Measurements from ENCODE around the gene SYT4. TPM values are rescaled to one million over a fixed set of nuclear protein-coding genes. Genes with fewer than 3 reads are reported as not detected.

SYT4 gene
- total RNA-seq, 4 donors from 2014 or later, result not detected

- ATAC-seq, result no peak
- Histone ChIP-seq H3K27ac (no peak overlapping the region), H3K4me3 (no peak overlapping the region), H3K4me1 (no peaks in the 10 kb centered on the region), H3K9me3 (no peaks in the 10 kb centered on the region), H3K27me3 (peaks cover 0 to 6% (median 0%) of the 10 kb centered on the region in 3 donors), H3K36me3 (no peaks in the 10 kb centered on the region)
- intact Hi-C loops (cut with DNase I; ENCODE audit: low total_unique reads) (no loop called here), in situ Hi-C loops (cut with MboI; ENCODE audit: low sequenced_read_pairs in 4 of 4) (no loop called here)
- no peak for DNase-seq
- TF ChIP-seq CTCF (IDR thresholded peaks at IDR 0.05 in 4 of 5, conservative IDR thresholded peaks at IDR 0.05 in 1 of 5), result no peak
- TF ChIP-seq POLR2A (IDR thresholded peaks at IDR 0.05), result no peak
Measured at GRCh38 chr18:43278355-43278754, 1.1 kb upstream of the SYT4 start.

- Histone ChIP-seq H3K4me3 (no peak overlapping the region), H3K27me3 (peaks cover 0 to 6% (median 0%) of the 10 kb centered on the region in 3 donors), H3K27ac (no peak overlapping the region), H3K36me3 (no peaks in the 10 kb centered on the region), H3K9me3 (no peaks in the 10 kb centered on the region), H3K4me1 (no peaks in the 10 kb centered on the region)
- ATAC-seq (no peak), DNase-seq (no peak)
- TF ChIP-seq CTCF (IDR thresholded peaks at IDR 0.05 in 4 of 5, conservative IDR thresholded peaks at IDR 0.05 in 1 of 5) (no peak), POLR2A (IDR thresholded peaks at IDR 0.05) (no peak)
- in situ Hi-C loops (cut with MboI; ENCODE audit: low sequenced_read_pairs in 4 of 4) (no loop called here), intact Hi-C loops (cut with DNase I; ENCODE audit: low total_unique reads) (no loop called here)
Measured at GRCh38 chr18:43276491-43276890, 799 bp downstream of the SYT4 start.

GRCh38 chr18:43275546-43275945, 1.7 kb downstream of the SYT4 start:
- Histone ChIP-seq H3K36me3 (no peaks in the 10 kb centered on the region), H3K9me3 (no peaks in the 10 kb centered on the region), H3K27ac (no peak overlapping the region), H3K4me1 (no peaks in the 10 kb centered on the region), H3K27me3 (peaks cover 0 to 6% (median 0%) of the 10 kb centered on the region in 3 donors), H3K4me3 (no peak overlapping the region)
- intact Hi-C loops (cut with DNase I; ENCODE audit: low total_unique reads), result no loop called here
- TF ChIP-seq POLR2A (IDR thresholded peaks at IDR 0.05), result no peak
- no peak for TF ChIP-seq CTCF (IDR thresholded peaks at IDR 0.05 in 4 of 5, conservative IDR thresholded peaks at IDR 0.05 in 1 of 5)
- DNase-seq, result no peak
- ATAC-seq, result no peak
- in situ Hi-C loops (cut with MboI; ENCODE audit: low sequenced_read_pairs in 4 of 4), result no loop called here

GRCh38 chr18:43274526-43274925, 2.8 kb downstream of the SYT4 start:
- no peak for ATAC-seq
- Histone ChIP-seq H3K4me3 (no peak overlapping the region), H3K27ac (no peak overlapping the region), H3K27me3 (peaks cover 0 to 6% (median 0%) of the 10 kb centered on the region in 3 donors), H3K9me3 (no peaks in the 10 kb centered on the region), H3K36me3 (no peaks in the 10 kb centered on the region), H3K4me1 (no peaks in the 10 kb centered on the region)
- TF ChIP-seq POLR2A (IDR thresholded peaks at IDR 0.05) (no peak), CTCF (IDR thresholded peaks at IDR 0.05 in 4 of 5, conservative IDR thresholded peaks at IDR 0.05 in 1 of 5) (no peak)
- no peak for DNase-seq
- in situ Hi-C loops (cut with MboI; ENCODE audit: low sequenced_read_pairs in 4 of 4), result loop anchor here in 3 of 4 donors (25.0 kb wide), 4 partner anchors 962 to 1162 kb away; no protein-coding TSS in a partner anchor
- intact Hi-C loops (cut with DNase I; ENCODE audit: low total_unique reads), result loop anchor here (5.0 kb wide), 1 partner anchor 977 kb away; no protein-coding TSS in a partner anchor
